ENCODE data around the gene FAM162B. TPM values are rescaled to one million over a fixed set of nuclear protein-coding genes. Genes with fewer than 3 reads are reported as not detected.
A peak's percentile ranks its signal among the peaks of the same experiment; 100 is the strongest.

FAM162B gene
- total RNA-seq, 2 experiments from 2014 or later, result not detected

DNA sequence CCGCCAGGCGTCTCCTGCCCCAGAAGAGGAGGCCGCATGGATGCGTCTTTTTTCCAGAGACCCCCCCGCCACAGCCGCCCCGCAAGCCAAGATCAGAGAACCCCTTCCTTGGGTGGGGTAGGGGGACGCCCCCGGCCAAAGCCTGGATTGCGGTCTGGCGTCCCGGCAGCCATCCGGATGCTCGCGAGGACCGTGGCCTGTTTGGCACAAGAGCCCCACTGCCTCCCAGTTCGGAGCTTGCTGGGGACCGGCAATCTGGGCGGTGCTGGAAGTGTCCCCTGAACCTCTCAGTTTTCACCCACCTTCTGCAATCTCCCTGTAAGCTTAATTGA lies 924 bp downstream of the FAM162B start:
- no peak for ATAC-seq (ENCODE audit: poor library complexity)
- POLR2A ChIA-PET, result no interaction called here
- no peaks in the 10 kb centered on the region for H3K36me3 ChIP-seq (ENCODE audit: insufficient read depth, low read length)
- Mint-ChIP-seq H3K36me3 (ENCODE audit: low read depth) (no peaks in the 10 kb centered on the region), H3K9me3 (no peaks in the 10 kb centered on the region), H3K27me3 (peaks cover 69% of the 10 kb centered on the region), H3K4me1 (ENCODE audit: low read depth) (peaks cover 10% of the 10 kb centered on the region), H3K4me3 (no peak overlapping the region), H3K27ac (no peak overlapping the region)
- intact Hi-C loops (cut with DNase I, micrococcal nuclease), result no loop called here
- TF ChIP-seq, protein P1, sequence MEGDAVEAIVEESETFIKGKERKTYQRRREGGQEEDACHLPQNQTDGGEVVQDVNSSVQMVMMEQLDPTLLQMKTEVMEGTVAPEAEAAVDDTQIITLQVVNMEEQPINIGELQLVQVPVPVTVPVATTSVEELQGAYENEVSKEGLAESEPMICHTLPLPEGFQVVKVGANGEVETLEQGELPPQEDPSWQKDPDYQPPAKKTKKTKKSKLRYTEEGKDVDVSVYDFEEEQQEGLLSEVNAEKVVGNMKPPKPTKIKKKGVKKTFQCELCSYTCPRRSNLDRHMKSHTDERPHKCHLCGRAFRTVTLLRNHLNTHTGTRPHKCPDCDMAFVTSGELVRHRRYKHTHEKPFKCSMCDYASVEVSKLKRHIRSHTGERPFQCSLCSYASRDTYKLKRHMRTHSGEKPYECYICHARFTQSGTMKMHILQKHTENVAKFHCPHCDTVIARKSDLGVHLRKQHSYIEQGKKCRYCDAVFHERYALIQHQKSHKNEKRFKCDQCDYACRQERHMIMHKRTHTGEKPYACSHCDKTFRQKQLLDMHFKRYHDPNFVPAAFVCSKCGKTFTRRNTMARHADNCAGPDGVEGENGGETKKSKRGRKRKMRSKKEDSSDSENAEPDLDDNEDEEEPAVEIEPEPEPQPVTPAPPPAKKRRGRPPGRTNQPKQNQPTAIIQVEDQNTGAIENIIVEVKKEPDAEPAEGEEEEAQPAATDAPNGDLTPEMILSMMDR (IDR thresholded peaks at IDR 0.05), result no peak
- no peak overlapping the region for H3K27ac ChIP-seq (ENCODE audit: low read depth in 1 of 2, low read length in 2 of 2)
- no peak for DNase-seq
- H3K27me3 ChIP-seq (ENCODE audit: control insufficient read depth in 1 of 2, insufficient read depth in 2 of 2, low read length in 2 of 2), result peaks cover 30 to 50% of the 10 kb centered on the region in 2 experiments
- CTCF ChIA-PET, result no interaction called here
- peaks cover 10% of the 10 kb centered on the region for H3K4me1 ChIP-seq (ENCODE audit: insufficient read depth, low read length)
- no peaks in the 10 kb centered on the region for H3K9me3 ChIP-seq (ENCODE audit: control insufficient read depth in 1 of 2, insufficient read depth in 1 of 2, low read length in 2 of 2)
- peak overlapping the region; percentile 5 for H3K4me3 ChIP-seq (ENCODE audit: low read length)

DNA sequence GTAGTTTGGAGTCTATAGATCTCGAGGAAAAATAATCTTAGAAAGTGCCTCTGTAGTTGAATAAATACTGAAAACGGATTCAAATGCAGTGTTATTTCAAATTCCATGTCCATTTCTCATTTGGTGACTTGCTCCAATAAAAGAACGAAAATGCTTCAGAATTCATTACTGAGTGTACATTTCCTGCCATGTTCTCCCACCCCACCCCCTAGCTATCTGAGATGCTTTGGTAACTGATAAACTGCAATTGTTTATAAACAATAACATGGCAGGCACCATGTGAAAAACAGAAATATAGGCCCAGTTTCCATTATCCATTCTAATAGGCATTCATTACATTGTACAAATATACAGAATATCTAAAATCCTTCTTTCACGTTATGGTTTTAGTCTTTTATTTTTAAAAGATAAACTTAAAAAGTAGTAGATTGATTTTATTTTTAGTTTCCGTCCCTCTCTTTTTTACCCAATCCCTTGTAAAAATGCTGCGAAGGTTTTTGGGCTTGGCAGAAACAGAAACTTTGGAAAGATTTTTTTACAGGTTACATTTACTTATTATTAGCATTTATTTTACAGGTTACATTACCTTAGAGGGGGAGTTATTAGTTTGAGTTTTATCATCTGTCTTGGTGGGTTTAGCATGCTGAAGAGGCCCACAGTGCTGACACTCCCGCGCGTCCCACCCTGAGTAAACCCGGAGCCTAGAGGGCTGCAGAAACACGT lies 1.5 kb downstream of the FAM162B start:
- TF ChIP-seq, protein P1 (IDR thresholded peaks at IDR 0.05), result no peak
- no peak overlapping the region for H3K4me3 Mint-ChIP-seq
- CTCF ChIA-PET, result no interaction called here

DNA sequence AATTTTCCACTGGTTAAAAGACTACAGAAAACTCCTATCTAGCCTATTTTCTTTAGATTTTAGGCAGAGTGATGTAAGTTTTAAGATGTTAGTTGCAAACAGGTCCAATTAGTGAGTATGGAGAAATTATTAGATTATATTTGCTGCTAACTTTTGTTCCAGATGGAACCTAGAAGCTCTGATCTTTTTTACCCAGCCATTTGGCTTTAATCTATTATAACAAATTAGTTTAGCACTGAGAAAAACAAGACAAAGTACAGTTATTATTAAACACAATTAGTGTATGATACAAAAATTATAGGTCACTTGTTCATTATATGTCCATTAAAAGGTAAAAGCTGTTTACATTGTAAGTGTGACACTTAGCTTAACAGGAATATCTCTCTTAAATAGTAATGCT lies 2.5 kb downstream of the FAM162B start:
- DNase-seq, result no peak
- H3K4me1 Mint-ChIP-seq (ENCODE audit: low read depth), result peaks cover 10% of the 10 kb centered on the region
- no peak overlapping the region for H3K27ac Mint-ChIP-seq
- no peaks in the 10 kb centered on the region for H3K36me3 Mint-ChIP-seq (ENCODE audit: low read depth)
- Histone ChIP-seq H3K27ac (ENCODE audit: low read depth in 1 of 2, low read length in 2 of 2) (no peak overlapping the region), H3K4me1 (ENCODE audit: insufficient read depth, low read length) (peaks cover 10% of the 10 kb centered on the region), H3K27me3 (ENCODE audit: control insufficient read depth in 1 of 2, insufficient read depth in 2 of 2, low read length in 2 of 2) (peaks cover 26 to 43% of the 10 kb centered on the region in 2 experiments), H3K36me3 (ENCODE audit: insufficient read depth, low read length) (no peaks in the 10 kb centered on the region), H3K4me3 (ENCODE audit: low read length) (no peak overlapping the region), H3K9me3 (ENCODE audit: control insufficient read depth in 1 of 2, insufficient read depth in 1 of 2, low read length in 2 of 2) (no peaks in the 10 kb centered on the region)
- H3K27me3 Mint-ChIP-seq, result peaks cover 58% of the 10 kb centered on the region
- H3K9me3 Mint-ChIP-seq, result no peaks in the 10 kb centered on the region
- TF ChIP-seq, protein P1 (IDR thresholded peaks at IDR 0.05), result no peak
- ChIA-PET POLR2A (no interaction called here), CTCF (no interaction called here)
- no peak overlapping the region for H3K4me3 Mint-ChIP-seq
- no peak for ATAC-seq (ENCODE audit: poor library complexity)
- intact Hi-C loops (cut with DNase I, micrococcal nuclease), result no loop called here

More for the DNA sequence above, 1.5 kb downstream of the FAM162B start:
- Mint-ChIP-seq H3K9me3 (no peaks in the 10 kb centered on the region), H3K27ac (no peak overlapping the region), H3K27me3 (peaks cover 66% of the 10 kb centered on the region), H3K36me3 (ENCODE audit: low read depth) (no peaks in the 10 kb centered on the region), H3K4me1 (ENCODE audit: low read depth) (peaks cover 10% of the 10 kb centered on the region)
- H3K4me3 ChIP-seq (ENCODE audit: low read length), result no peak overlapping the region
- DNase-seq (no peak), ATAC-seq (ENCODE audit: poor library complexity) (no peak)
- peaks cover 30 to 47% of the 10 kb centered on the region in 2 experiments for H3K27me3 ChIP-seq (ENCODE audit: control insufficient read depth in 1 of 2, insufficient read depth in 2 of 2, low read length in 2 of 2)
- no peak overlapping the region for H3K27ac ChIP-seq (ENCODE audit: low read depth in 1 of 2, low read length in 2 of 2)
- intact Hi-C loops (cut with DNase I, micrococcal nuclease), result no loop called here
- H3K4me1 ChIP-seq (ENCODE audit: insufficient read depth, low read length), result peaks cover 10% of the 10 kb centered on the region
- no peaks in the 10 kb centered on the region for H3K36me3 ChIP-seq (ENCODE audit: insufficient read depth, low read length)
- POLR2A ChIA-PET, result no interaction called here
- no peaks in the 10 kb centered on the region for H3K9me3 ChIP-seq (ENCODE audit: control insufficient read depth in 1 of 2, insufficient read depth in 1 of 2, low read length in 2 of 2)

Data from CD4-positive, alpha-beta T cell (primary cell).